Body of pancreas (tissue), 4 donors: ENCODE results near the gene ACACA.

Experiments used
- CTCF ChIP-seq, 7 experiments: fragments of 450-650 bp in 4 of 7; fragments of 200-600 bp in 3 of 7; sonication (generic) in 3 of 7; IDR thresholded peaks; one replicate each; pipeline ENCODE4 v1.5.1; 2016 to 2019; ENCODE audit warnings: antibody characterized with exemption in 7 of 7
- POLR2A ChIP-seq, 3 donors: fragments of 450-650 bp; IDR thresholded peaks; one replicate each; pipeline ENCODE4 v1.6.1; 2016; ENCODE audit warnings: antibody characterized with exemption in 3 of 3, mild to moderate bottlenecking in 2 of 3

GRCh38 chr17:37060928-37061327 lies 345.7 kb downstream of the ACACA start:
- TF ChIP-seq CTCF (IDR thresholded peaks at IDR 0.05) (no peak), POLR2A (IDR thresholded peaks at IDR 0.05) (no peak)
